Measurements from ENCODE around the gene ADARB1.

The ADARB1 gene

GRCh38 chr21:45075596-45076244, 1.3 kb downstream of the ADARB1 start:
- no peak for DNase-seq (ENCODE audit: low read depth)

DNA sequence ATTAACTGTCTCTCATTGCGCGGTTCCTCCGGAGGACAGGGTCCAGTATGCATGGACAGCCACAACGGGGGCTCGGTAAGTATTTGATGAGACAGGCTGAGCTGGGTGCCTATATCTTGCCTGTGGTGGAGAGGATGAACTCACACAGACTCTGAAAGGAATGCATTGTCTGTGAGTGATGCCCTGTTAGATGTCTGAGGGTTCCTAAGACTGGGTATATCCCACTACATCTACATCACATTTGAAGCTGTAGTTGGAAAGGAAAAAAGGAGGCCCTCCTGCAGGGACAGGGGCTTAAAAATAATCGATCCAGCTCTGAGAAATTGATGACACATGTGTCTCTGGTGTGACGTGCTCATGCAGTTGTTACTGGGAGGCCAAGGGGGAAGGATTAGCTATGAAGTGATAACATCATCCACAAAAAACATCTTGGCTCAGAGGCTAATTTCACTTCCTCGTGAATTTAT, 1.9 kb downstream of the ADARB1 start:
- DNase-seq (ENCODE audit: low read depth): no peak

DNA sequence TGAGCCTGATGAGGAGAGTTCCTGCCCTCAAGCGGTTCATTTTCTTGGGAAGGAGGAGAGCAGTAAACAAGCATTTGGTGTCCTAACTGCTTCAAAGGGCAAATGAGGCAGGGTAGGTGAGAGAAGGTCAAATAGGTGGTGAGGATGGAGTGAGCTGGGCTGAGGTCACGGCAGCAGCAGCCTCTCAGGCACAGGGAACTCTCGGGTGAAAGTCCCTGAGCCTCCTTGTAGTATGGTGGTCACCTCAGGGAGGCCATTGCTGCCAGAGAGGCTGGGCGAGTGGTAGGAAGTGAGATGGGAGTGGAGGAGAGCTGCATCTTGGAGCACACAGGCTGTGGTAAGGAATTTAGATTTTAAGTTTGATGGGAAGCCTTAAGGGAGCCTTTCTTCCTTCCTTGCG, 4.0 kb downstream of the ADARB1 start:
- DNase-seq (ENCODE audit: low read depth): no peak

- peak; percentile 62 for DNase-seq (ENCODE audit: low read depth)
Observed at GRCh38 chr21:45078877-45079281, 4.5 kb downstream of the ADARB1 start.

- DNase-seq (ENCODE audit: low read depth): no peak
Observed at GRCh38 chr21:45079351-45079750, 5.0 kb downstream of the ADARB1 start.

- no peak for DNase-seq (ENCODE audit: low read depth)
Observed at GRCh38 chr21:45080232-45080631, 5.9 kb downstream of the ADARB1 start.

- DNase-seq (ENCODE audit: low read depth): peak; percentile 27
Observed at GRCh38 chr21:45080639-45081414, 6.4 kb downstream of the ADARB1 start.

DNA sequence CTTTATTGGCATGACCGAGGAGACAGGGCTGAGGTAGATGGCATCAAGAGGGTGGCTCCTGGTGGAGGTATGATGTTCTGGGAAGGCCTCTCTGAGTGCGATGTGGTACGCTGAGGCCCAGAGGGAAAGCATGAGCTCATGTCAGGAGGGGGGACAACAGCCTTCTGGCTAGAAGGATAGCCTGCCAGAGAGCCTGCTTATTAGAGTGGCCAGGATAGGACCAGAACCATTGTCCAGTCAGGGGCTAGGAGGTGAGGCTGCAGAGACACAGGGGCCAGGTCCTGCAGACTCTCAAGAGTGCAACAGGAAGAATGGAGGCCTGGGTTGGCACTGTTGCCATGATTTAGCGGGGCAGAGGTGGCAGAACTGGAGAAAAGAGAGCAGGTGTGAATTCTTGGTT, 7.3 kb downstream of the ADARB1 start:
- no peak for DNase-seq (ENCODE audit: low read depth)

DNA sequence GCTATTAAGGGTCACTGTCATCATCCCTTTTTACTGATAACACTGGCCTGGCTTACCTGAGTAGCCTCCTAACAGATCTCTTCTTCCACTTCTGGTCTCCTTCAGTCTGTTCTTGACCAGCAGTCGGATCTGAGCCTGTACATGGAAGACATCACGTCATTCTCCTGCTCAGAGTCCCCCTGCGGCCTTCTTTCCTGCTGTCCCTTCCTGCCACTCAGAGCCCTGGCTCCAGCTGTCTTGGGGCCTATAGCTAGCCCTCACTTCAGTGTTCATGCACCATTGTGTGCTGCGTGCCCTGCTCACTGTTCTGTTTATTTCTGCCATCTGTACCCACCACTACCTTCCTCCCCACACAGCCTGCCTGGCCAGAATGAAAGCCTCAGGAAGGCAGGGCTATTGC, 8.4 kb downstream of the ADARB1 start:
- no peak for DNase-seq (ENCODE audit: low read depth)

GRCh38 chr21:45084121-45084520, 9.7 kb downstream of the ADARB1 start:
- DNase-seq (ENCODE audit: low read depth): no peak

DNA sequence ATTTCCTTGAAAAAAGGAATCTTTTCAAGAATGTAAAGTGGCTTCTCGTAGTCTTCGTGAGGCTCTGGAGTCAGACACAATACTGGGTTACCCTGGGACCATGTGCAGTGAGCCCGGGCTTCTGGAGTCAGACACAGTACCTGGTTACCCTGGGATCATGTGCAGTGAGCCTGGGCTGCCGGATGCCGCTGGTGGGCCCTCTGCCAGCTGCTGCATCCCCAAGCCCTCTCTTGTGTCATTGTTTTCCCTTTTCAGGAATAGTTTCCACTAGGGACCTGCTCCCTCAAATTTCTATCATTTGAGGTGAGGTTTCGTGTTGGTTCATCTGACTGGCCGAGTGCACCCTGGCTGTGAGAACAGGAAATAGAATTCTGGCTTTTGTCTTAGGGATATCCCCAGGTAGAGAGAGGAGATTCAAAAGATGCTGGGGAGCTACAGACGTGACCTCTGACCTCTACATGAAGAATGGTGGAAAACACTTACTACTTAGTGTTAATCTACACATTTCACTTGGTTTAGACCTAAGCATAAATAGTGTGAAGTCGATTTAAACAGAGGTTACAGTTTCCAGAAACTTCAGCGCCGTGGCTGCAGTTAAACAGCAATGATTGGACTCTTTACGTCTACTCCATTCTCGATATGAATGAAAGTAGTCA, 10.6 kb downstream of the ADARB1 start:
- no peak for DNase-seq (ENCODE audit: low read depth)

DNA sequence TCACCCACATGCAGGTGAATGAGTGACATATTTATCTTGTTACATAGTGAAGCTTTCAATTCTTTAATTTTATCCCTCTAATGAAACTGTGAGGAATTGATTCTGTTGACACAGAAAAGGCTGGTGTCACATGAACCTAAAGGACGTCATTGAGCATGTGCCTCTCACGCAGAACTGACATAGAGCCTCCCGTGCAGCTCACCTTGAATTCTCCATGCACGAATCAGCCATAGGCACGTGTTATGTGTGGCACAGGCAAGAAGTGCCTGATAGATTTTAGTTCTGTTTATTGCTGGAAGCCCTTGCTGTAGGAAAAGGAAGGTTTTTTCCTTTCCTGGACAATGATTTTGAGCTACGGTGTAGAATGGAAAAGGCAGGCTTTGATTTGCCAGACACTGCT, 11.3 kb downstream of the ADARB1 start:
- DNase-seq (ENCODE audit: low read depth): no peak

- DNase-seq (ENCODE audit: low read depth): no peak
Observed at GRCh38 chr21:45086337-45086958, 12.1 kb downstream of the ADARB1 start.

DNA sequence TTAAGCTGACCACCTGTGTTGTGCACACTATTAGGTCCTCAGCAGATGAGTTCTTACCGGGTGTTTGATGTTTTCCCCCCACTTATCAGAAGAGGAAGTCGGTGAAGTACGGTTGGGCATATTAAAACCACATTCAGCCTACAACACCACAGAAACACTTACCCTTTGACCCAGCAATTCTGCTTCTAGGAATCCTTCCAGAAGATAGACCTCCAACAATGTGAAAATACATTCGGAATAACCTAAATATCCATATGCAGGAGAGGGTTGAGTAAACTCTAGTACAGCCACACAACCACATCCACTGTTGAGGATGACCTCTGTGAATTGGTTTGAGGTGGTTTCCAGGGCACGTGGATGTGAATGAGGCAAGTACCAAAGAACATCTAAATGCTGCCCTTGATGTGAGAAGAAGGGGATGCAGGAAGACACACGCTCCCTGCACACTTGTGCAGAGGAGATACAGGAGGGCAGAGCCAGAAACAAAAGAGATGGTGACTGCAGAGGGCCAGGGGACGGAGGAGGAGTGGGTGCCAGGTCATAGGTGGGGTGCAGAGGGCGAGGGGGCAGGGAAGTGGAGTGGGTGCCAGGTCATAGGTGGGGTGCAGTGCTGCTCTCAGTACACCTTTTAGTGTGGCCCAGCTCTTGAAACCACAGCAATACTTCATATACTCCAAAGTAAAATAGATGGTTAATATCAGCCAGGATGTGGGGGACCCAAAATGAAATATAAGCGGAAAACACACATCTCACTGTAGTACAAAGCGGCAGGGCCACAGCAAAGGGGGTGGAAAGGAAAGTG, 12.8 kb downstream of the ADARB1 start:
- DNase-seq (ENCODE audit: low read depth): no peak

DNA sequence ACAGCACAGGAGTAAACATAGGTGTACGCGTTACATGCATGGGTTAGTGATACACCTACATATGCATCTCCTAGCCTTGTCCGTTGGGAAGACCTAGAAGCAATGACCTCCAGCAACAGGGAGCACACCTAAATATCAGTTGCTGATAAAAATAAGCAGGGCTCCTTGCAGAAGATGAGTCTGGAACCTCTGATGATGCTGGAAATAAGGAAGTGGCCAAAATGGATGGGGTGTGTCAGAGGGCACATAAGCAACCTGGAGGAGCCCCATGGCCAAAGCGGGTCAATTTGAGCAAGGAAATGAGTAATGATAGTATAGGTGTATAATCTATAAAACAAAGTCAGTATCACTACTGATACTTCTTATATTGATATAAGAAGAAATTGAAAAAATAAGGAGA, 13.7 kb downstream of the ADARB1 start:
- DNase-seq (ENCODE audit: low read depth): no peak

DNA sequence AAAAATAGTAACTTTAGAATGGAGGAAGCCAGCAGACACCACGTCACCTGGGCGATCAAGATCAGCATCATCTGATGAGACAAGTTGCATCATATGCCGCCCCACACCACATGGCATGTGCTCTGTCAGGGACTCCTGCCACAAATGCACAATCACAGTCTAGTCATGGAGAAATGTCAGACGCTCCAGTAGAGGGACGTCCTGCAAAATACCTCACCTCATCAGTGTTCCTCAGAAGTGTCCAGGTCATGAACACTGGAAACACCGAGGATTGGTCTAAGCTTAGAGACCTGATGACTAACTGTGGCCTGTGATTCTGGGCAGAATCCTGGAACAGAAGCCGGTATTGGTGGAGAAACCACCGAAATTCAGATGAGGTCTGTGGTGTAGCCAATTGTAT, 14.3 kb downstream of the ADARB1 start:
- no peak for DNase-seq (ENCODE audit: low read depth)

DNA sequence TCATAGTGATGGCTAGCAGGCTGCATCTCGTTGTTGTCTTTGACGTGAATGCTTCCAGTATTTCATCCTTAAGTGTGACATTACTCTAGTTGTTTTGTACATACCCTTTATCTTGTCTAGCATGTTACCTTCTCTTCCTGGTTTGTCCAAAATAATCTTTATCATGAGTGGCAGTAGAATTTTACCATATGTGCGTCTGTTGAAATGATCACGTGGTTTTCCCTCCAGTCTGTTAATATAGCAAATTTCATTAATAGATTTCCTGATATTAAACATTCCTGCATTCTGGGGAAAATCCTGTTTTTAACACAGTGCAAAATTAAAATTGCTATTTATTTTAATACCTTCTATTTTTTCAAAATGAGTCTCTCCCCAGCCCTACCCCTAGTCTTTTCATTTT, 15.6 kb downstream of the ADARB1 start:
- no peak for DNase-seq (ENCODE audit: low read depth)

DNA sequence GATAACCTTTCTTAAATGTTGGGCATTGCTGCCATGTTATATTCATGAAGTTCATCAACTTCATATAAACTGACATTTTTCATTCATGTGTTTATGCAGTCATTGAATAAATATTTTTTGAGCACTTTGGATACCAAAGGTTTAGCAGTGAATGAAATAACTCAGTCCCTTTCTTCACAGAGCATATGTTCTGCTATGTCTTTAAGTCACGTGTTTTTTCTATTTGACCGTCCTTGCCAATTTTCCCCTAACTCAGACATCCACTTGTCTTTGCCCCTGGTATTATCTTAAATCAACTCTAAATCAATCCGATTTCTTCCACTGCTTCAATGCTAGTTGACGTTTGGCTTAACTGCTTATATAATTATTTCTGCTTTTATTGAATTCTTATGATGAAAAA, 16.6 kb downstream of the ADARB1 start:
- no peak for DNase-seq (ENCODE audit: low read depth)

- no peak for DNase-seq (ENCODE audit: low read depth)
Observed at GRCh38 chr21:45091550-45092322, 17.4 kb downstream of the ADARB1 start.

DNA sequence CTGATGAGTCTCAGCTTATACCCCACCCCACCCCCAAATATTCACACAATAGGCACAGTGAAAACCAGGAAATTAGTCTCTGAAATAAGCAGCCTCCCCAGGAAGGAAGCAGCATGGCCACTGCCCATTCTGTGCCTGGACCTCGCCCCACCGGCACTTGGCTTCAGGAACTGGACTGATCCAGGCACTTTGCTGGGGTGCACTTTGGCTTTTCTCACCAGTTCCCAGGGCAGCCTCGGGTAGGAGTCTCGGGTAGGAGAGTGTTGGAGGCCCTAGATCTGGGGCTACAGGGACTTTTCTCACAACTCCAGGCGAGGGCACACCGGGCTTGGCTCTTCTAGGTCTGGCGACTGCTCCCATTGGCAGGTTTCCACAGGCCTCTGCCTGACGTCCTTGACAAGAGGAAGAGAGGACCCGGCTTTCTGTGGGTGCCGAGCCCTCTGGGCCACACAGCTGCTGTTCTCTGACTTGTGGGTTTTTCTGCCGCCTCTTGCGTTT, 18.7 kb downstream of the ADARB1 start:
- no peak for DNase-seq (ENCODE audit: low read depth)

- no peak for DNase-seq (ENCODE audit: low read depth)
Observed at GRCh38 chr21:45094412-45094811, 20.0 kb downstream of the ADARB1 start.
